ENCODE measurements around the gene CHFR.
"Not testable (repeated sequence)": the region's sequence is repeated elsewhere in the genome, so short reads cannot be mapped to it uniquely, and the experiment has no call there.

The CHFR gene

GRCh38 chr12:132852496-132852895, 34.9 kb downstream of the CHFR start:
- H3K4me3 ChIP-seq = no peak overlapping the region
- peak overlapping the region in 1 of 11 experiments; percentile 22; a peak in 1 of 22 replicates for H3K9ac ChIP-seq
- no peak for TF ChIP-seq Cebpa-rat (IDR thresholded peaks at IDR 0.05)
- H3K27me3 ChIP-seq = no peaks in the 10 kb centered on the region
- H3K27ac ChIP-seq = peak overlapping the region in 3 of 11 experiments; percentile 11 to 30 (median 26); a peak in 3 of 22 replicates
- H3K4me2 ChIP-seq = peak overlapping the region in 4 of 11 experiments; percentile 12 to 33 (median 23); a peak in 5 of 22 replicates
- peaks cover 0 to 4% (median 0%) of the 10 kb centered on the region in 11 experiments; a peak in 2 of 22 replicates for H3K9me3 ChIP-seq (replicated peaks in 1 of 11)
- H3K36me3 ChIP-seq = peaks cover 92 to 100% (median 99%) of the 10 kb centered on the region in 11 experiments
- peaks cover 0 to 80% (median 8%) of the 10 kb centered on the region in 11 experiments; a peak in 9 of 22 replicates for H4K20me1 ChIP-seq
- peaks cover 0 to 24% (median 8%) of the 10 kb centered on the region in 10 experiments; a peak in 13 of 20 replicates for H3K4me1 ChIP-seq

DNA sequence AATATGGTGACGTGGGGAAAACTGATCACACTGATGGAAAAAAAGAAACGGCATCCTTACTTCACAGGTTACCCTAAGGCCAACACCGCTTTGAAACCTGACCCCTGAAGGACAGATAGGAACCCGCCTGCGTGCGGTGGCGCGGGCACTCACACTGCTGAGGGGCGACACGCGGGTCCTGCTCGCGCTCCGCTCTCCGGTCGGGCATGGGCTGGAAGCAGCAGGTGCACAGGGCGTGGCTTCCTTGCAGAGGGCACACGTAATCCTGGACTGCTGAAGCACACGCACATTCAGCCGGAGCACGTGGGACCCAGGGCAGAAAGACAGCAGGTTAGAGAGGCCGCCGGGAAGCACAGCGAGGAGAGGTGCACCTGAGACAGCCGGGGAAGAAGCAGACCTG, 35.9 kb downstream of the CHFR start:
- H3K9me3 ChIP-seq (replicated peaks in 1 of 11) = peaks cover 0 to 4% (median 0%) of the 10 kb centered on the region in 11 experiments; a peak in 2 of 22 replicates
- H3K9ac ChIP-seq = 0 out of 22 replicates have a peak overlapping the region, but pooled peaks of 1 of the 11 experiments have one; percentile 37
- no peaks in the 10 kb centered on the region for H3K27me3 ChIP-seq
- no peak for TF ChIP-seq Cebpa-rat (IDR thresholded peaks at IDR 0.05)
- H3K4me3 ChIP-seq = no peak overlapping the region
- H3K4me2 ChIP-seq = peak overlapping the region in 1 of 11 experiments; percentile 17; a peak in 2 of 22 replicates
- peaks cover 0 to 80% (median 8%) of the 10 kb centered on the region in 11 experiments; a peak in 9 of 22 replicates for H4K20me1 ChIP-seq
- H3K27ac ChIP-seq = no peak overlapping the region
- peaks cover 0 to 24% (median 8%) of the 10 kb centered on the region in 10 experiments; a peak in 13 of 20 replicates for H3K4me1 ChIP-seq
- H3K36me3 ChIP-seq = peaks cover 93 to 100% (median 99%) of the 10 kb centered on the region in 11 experiments

DNA sequence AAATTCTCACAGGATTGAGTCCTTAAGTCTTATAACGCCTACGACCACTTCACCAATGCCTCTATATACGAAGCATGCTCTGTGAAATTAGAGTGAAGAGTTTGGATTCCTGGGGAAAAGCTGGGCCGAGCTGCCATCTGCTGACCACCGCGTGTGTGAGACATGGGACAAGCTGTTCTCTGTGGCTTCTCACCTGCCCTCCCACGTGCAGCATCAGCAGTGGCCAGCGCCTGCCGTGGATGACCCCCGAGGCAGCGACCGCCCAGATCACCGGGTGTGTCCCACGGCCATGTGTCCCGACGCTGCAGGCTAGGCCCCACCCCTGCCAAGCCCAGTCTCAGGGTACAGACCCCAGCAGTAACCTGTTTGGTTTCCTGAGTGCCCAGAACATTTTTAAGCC, 37.1 kb downstream of the CHFR start:
- Histone ChIP-seq H3K9ac (no peak overlapping the region), H3K4me2 (no peak overlapping the region), H3K36me3 (peaks cover 90 to 100% (median 97%) of the 10 kb centered on the region in 11 experiments), H3K27me3 (no peaks in the 10 kb centered on the region), H3K9me3 (replicated peaks in 1 of 11) (no peaks in the 10 kb centered on the region), H3K4me3 (no peak overlapping the region), H3K27ac (no peak overlapping the region), H3K4me1 (peaks cover 0 to 18% (median 8%) of the 10 kb centered on the region in 10 experiments; a peak in 13 of 20 replicates), H4K20me1 (peaks cover 0 to 81% (median 8%) of the 10 kb centered on the region in 11 experiments; a peak in 9 of 22 replicates)
- no peak for TF ChIP-seq Cebpa-rat (IDR thresholded peaks at IDR 0.05)

DNA sequence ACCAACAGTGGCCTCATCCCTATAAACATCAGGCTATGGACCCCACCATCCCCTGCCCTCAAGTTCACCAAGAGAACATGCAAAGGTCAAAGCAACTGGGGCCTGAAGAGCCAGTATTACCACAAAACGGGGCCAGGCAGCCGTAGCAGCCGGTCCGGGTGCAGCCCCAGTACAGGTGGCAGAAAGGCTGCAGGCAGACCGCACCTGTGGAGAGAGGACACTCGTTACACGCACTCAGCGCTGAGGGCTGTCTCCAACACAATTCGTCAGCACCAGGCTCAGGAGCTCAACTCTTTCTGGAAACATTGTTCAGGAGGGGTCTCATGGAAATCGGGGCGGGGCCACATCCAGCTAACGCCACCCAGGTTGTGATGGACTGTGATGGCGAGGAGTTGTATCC, 38.9 kb downstream of the CHFR start:
- H3K4me1 ChIP-seq = peaks cover 0 to 18% (median 8%) of the 10 kb centered on the region in 10 experiments; a peak in 13 of 20 replicates
- peaks cover 89 to 100% (median 96%) of the 10 kb centered on the region in 11 experiments for H3K36me3 ChIP-seq
- peaks cover 0 to 77% (median 8%) of the 10 kb centered on the region in 11 experiments; a peak in 9 of 22 replicates for H4K20me1 ChIP-seq
- no peak overlapping the region for H3K4me2 ChIP-seq
- no peak overlapping the region for H3K9ac ChIP-seq
- no peak for TF ChIP-seq Cebpa-rat (IDR thresholded peaks at IDR 0.05)
- H3K27me3 ChIP-seq = no peaks in the 10 kb centered on the region
- no peaks in the 10 kb centered on the region for H3K9me3 ChIP-seq (replicated peaks in 1 of 11)
- H3K4me3 ChIP-seq = no peak overlapping the region
- H3K27ac ChIP-seq = no peak overlapping the region

- no peak overlapping the region for H3K4me3 ChIP-seq
- H3K27ac ChIP-seq = no peak overlapping the region
- TF ChIP-seq Cebpa-rat (IDR thresholded peaks at IDR 0.05) = no peak
- H3K4me2 ChIP-seq = no peak overlapping the region
- H3K9ac ChIP-seq = no peak overlapping the region
- peaks cover 89 to 100% (median 96%) of the 10 kb centered on the region in 11 experiments for H3K36me3 ChIP-seq
- no peaks in the 10 kb centered on the region for H3K27me3 ChIP-seq
- H3K9me3 ChIP-seq (replicated peaks in 1 of 11) = no peaks in the 10 kb centered on the region
- H4K20me1 ChIP-seq = peaks cover 0 to 77% (median 8%) of the 10 kb centered on the region in 11 experiments; a peak in 9 of 22 replicates
- peaks cover 0 to 13% (median 6%) of the 10 kb centered on the region in 10 experiments; a peak in 13 of 20 replicates for H3K4me1 ChIP-seq
These were observed 39.7 kb downstream of the CHFR start for GRCh38 chr12:132847363-132848356.

DNA sequence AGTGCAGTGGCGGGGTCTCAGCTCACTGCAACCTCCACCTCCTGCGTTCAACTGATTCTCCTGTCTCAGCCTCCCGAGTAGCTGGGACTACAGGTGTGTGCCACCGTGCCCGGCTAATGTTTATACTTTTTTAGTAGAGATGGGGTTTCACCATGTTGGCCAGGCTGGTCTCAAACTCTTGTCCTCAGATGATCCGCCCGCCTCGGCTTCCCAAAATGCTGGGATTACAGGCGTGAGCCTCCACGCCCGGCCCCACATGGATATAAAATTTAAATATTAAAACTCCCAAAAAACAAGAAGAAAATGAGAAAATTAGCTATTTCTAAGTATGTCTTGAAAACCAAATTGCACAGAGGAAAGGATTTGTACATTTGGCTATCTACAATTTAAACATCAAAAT, 42.7 kb downstream of the CHFR start:
- not testable (repeated sequence) for H3K27me3 ChIP-seq; H3K27ac ChIP-seq; H3K9me3 ChIP-seq (replicated peaks in 1 of 11); H3K4me3 ChIP-seq; H3K9ac ChIP-seq; H3K4me1 ChIP-seq; H3K4me2 ChIP-seq
- Histone ChIP-seq H4K20me1 (peaks cover 0 to 80% (median under 1%) of the 10 kb centered on the region in 11 experiments; a peak in 8 of 22 replicates), H3K36me3 (peaks cover 88 to 100% (median 97%) of the 10 kb centered on the region in 11 experiments)

DNA sequence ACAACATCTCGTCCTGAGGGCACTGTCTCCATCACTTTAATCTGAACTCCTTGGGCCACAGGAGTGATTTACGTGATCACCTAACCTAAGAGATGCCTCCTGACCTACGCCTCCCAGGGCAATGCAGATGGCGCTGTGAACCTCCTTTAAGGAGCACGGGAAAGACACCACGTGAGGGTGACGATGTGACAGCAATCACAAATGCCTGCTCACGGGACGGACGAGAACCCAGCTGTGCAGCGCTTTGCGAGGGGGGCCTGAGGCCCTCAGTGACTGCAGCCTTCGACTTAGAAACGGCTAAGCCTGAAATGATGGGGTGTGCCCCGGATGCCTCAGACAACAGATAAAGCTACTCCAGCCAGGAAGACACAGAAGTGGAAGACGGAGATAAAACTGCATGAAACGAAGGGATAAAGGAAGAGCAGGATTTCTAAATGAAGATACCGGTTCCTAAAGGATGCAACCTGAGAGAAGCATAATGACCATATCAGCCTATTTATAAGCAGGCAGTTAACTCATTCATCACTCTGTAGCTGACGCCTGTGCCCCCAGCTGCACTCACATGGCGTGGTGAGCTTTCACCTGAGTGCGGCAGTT, 44.9 kb downstream of the CHFR start:
- H3K4me1 ChIP-seq = peaks cover 17 to 26% (median 19%) of the 10 kb centered on the region in 10 experiments
- TF ChIP-seq Cebpa-rat (IDR thresholded peaks at IDR 0.05) = no peak
- no peak overlapping the region for H3K4me2 ChIP-seq
- peaks cover 75 to 97% (median 86%) of the 10 kb centered on the region in 11 experiments for H3K36me3 ChIP-seq
- H4K20me1 ChIP-seq = peaks cover 0 to 82% (median 14%) of the 10 kb centered on the region in 11 experiments; a peak in 15 of 22 replicates
- H3K9ac ChIP-seq = no peak overlapping the region
- no peaks in the 10 kb centered on the region for H3K9me3 ChIP-seq (replicated peaks in 1 of 11)
- peaks cover 0 to 8% (median 0%) of the 10 kb centered on the region in 11 experiments; a peak in 2 of 22 replicates for H3K27me3 ChIP-seq
- no peak overlapping the region for H3K4me3 ChIP-seq
- no peak overlapping the region for H3K27ac ChIP-seq

DNA sequence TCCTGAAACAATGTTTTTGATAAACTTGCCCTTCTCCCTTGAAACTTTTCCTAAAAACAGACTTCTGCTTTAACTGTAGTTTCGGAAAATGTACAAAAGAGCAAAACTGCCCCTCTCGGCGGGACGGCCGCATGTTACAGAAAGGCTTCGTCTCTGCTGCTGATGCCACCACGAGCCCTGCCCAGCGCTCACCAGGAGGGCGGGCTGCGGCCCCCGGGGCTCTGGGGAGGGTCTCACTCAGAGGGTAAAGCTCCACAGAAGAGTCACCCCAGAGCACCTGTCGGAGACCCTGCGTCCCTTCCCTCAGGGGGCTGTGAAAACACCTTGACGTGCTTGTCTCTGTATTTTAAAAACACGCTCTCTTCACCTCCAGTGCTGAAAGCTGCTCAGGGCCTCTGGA, 46.3 kb downstream of the CHFR start:
- Histone ChIP-seq H3K9ac (no peak overlapping the region; a peak in 1 of 22 replicates), H3K4me2 (no peak overlapping the region), H3K4me3 (no peak overlapping the region), H3K27me3 (peaks cover 0 to 21% (median 0%) of the 10 kb centered on the region in 11 experiments; a peak in 5 of 22 replicates), H3K9me3 (replicated peaks in 1 of 11) (no peaks in the 10 kb centered on the region), H3K36me3 (peaks cover 63 to 83% (median 74%) of the 10 kb centered on the region in 11 experiments), H4K20me1 (peaks cover 0 to 84% (median 22%) of the 10 kb centered on the region in 11 experiments; a peak in 16 of 22 replicates), H3K4me1 (peaks cover 31 to 40% (median 33%) of the 10 kb centered on the region in 10 experiments), H3K27ac (no peak overlapping the region)
- no peak for TF ChIP-seq Cebpa-rat (IDR thresholded peaks at IDR 0.05)
